Measurements from ENCODE around the gene CLDN7.
"Not testable (repeated sequence)": the region's sequence is repeated elsewhere in the genome, so short reads cannot be mapped to it uniquely, and the experiment has no call there.

- TF ChIP-seq EZH2 (IDR thresholded peaks at IDR 0.05; ENCODE audit: low read length, unreplicated experiment); CTCF (conservative IDR thresholded peaks at IDR 0.05; ENCODE audit: low read depth, low read length); EZH2phosphoT487 (IDR thresholded peaks at IDR 0.05; ENCODE audit: borderline replicate concordance, low read length): not testable (repeated sequence)
Measured at GRCh38 chr17:7243838-7244237, 18.4 kb downstream of the CLDN7 start.
